Neural progenitor cell (in vitro differentiated cells): Measurements from ENCODE around the gene SURF6. TPM values are rescaled to one million over a fixed set of nuclear protein-coding genes. Genes with fewer than 3 reads are reported as not detected.
"Not testable (repeated sequence)": the region's sequence is repeated elsewhere in the genome, so short reads cannot be mapped to it uniquely, and the experiment has no call there.

Source experiments
- DNase-seq: peaks from one replicate; pipeline ENCODE4 v3.0.0-alpha.2; 2016; ENCODE audit warnings: low spot score
- H2AFZ ChIP-seq: fragments of 200-600 bp; sonication (generic); replicated peaks from 2 replicates; pipeline ENCODE4 v1.6.1; 2016; ENCODE audit warnings: antibody characterized with exemption
- H3F3A ChIP-seq: fragments of 200-600 bp; sonication (generic); 2 replicates; pipeline ENCODE4 v1.6.1; 2016; ENCODE audit warnings: antibody characterized with exemption, low read depth
- H3K27ac ChIP-seq: fragments of 200-600 bp; sonication (generic); 2 replicates; pipeline ENCODE4 v1.5.1; 2016; ENCODE audit warnings: mild to moderate bottlenecking
- H3K27me3 ChIP-seq: fragments of 200-600 bp; sonication (generic); 2 replicates; pipeline ENCODE4 v1.6.1; 2016; ENCODE audit warnings: mild to moderate bottlenecking, moderate library complexity
- H3K36me3 ChIP-seq: fragments of 200-600 bp; sonication (generic); 2 replicates; pipeline ENCODE4 v1.5.1; 2016
- H3K4me1 ChIP-seq: fragments of 200-600 bp; sonication (generic); 2 replicates; pipeline ENCODE4 v1.6.1; 2016; ENCODE audit warnings: mixed run types
- H3K4me2 ChIP-seq: fragments of 200-600 bp; sonication (generic); 2 replicates; pipeline ENCODE4 v1.6.1; 2016
- H3K4me3 ChIP-seq: fragments of 200-600 bp; sonication (generic); 2 replicates; pipeline ENCODE4 v1.5.1; 2016
- H3K79me2 ChIP-seq: fragments of 200-600 bp; sonication (generic); 2 replicates; pipeline ENCODE4 v1.6.1; 2016; ENCODE audit warnings: low read depth
- H3K9ac ChIP-seq: fragments of 200-600 bp; sonication (generic); 2 replicates; pipeline ENCODE4 v1.6.1; 2016
- H3K9me3 ChIP-seq: fragments of 200-600 bp; sonication (generic); 2 replicates; pipeline ENCODE4 v1.5.1; 2016; ENCODE audit warnings: low read depth
- H4K20me1 ChIP-seq: fragments of 200-600 bp; sonication (generic); 2 replicates; pipeline ENCODE4 v1.6.1; 2016; ENCODE audit warnings: low read depth
- H3K27ac Mint-ChIP-seq: 3 replicates; pipeline ENCODE4 v1.8.0; 2021; ENCODE audit warnings: mixed read lengths
- H3K27me3 Mint-ChIP-seq: 2 replicates; pipeline ENCODE4 v1.8.0; 2022; ENCODE audit warnings: low read depth, mild to moderate bottlenecking, inconsistent platforms, moderate library complexity, mixed read lengths; ENCODE audit not compliant: insufficient read depth
- H3K36me3 Mint-ChIP-seq: 3 replicates; pipeline ENCODE4 v1.8.0; 2021; ENCODE audit warnings: mixed read lengths
- H3K4me1 Mint-ChIP-seq: 3 replicates; pipeline ENCODE4 v1.8.0; 2021; ENCODE audit warnings: mixed read lengths
- H3K4me3 Mint-ChIP-seq: 3 replicates; pipeline ENCODE4 v1.8.0; 2021; ENCODE audit warnings: mild to moderate bottlenecking, moderate library complexity, mixed read lengths
- H3K9me3 Mint-ChIP-seq: 3 replicates; pipeline ENCODE4 v1.8.0; 2020; ENCODE audit warnings: mixed read lengths
- EZH2 ChIP-seq: fragments of 200-600 bp; sonication (generic); IDR thresholded peaks from 2 replicates; pipeline ENCODE4 v1.6.1; 2017; ENCODE audit warnings: antibody characterized with exemption, mild to moderate bottlenecking, moderate library complexity
- EZH2phosphoT487 ChIP-seq: fragments of 200-600 bp; sonication (generic); IDR thresholded peaks from 2 replicates; pipeline ENCODE4 v1.6.1; 2017; ENCODE audit warnings: antibody characterized with exemption
- total RNA-seq: library from RNA; depleted of rRNA; stranded (reverse); fragments of >200 nt; gene quantifications from 2 replicates; pipeline ENCODE4 v1.2.3, GENCODE V29; 2015; ENCODE audit warnings: low replicate concordance
- TF ChIP-seq, protein P1 (sequence below): fragments of 200-600 bp; sonication (generic); IDR thresholded peaks from 2 replicates; pipeline ENCODE4 v1.5.1; 2017; ENCODE audit warnings: antibody characterized with exemption, mild to moderate bottlenecking

The SURF6 gene
- total RNA-seq, 1 donor from 2014 or later, result 13.2 TPM

DNA sequence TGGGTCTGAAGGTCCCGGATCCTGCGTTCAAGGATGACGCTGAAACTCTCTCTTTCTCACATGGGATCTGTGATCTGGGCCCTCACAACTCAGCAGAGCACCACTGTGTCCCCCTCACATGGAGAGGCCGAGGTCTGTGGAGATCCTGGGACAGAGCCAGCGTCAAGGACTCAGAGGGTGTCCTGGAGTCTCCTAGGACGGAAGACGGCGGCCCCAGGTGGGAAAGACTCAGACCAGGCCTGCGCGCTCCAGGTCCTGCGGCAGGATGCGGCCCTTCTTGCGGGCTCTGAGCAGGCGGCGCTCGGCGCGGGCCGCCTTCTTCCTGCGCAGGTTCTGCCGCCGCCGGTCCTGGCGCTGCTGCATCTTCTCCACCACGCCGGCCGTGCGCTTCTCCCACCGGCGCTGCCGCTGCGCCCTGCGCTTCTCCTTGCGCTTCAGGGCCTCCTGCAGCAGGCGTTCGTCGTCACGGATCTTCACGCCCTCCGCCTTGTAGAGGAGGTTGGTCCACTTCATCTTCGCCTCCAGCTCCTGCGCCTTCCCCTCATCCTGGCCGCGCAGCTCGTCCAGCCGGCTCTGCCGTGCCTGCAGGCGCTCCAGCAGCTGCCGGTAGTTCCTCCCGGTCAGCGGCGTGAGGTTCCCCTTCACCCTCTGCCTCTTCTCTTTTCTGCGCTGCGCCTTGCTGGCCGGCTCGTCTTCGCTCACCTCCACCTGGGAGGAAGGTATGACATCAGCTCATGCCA is 4.2 kb downstream of the SURF6 start:
- H3K79me2 ChIP-seq, result peaks cover 21% of the 10 kb centered on the region
- DNase-seq, result no peak
- TF ChIP-seq EZH2phosphoT487 (no peak), EZH2 (no peak)
- TF ChIP-seq, protein P1, sequence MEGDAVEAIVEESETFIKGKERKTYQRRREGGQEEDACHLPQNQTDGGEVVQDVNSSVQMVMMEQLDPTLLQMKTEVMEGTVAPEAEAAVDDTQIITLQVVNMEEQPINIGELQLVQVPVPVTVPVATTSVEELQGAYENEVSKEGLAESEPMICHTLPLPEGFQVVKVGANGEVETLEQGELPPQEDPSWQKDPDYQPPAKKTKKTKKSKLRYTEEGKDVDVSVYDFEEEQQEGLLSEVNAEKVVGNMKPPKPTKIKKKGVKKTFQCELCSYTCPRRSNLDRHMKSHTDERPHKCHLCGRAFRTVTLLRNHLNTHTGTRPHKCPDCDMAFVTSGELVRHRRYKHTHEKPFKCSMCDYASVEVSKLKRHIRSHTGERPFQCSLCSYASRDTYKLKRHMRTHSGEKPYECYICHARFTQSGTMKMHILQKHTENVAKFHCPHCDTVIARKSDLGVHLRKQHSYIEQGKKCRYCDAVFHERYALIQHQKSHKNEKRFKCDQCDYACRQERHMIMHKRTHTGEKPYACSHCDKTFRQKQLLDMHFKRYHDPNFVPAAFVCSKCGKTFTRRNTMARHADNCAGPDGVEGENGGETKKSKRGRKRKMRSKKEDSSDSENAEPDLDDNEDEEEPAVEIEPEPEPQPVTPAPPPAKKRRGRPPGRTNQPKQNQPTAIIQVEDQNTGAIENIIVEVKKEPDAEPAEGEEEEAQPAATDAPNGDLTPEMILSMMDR, result no peak
- H3K27ac Mint-ChIP-seq, result no peak overlapping the region
- H2AFZ ChIP-seq, result no peak overlapping the region
- peaks cover 12% of the 10 kb centered on the region for H3K4me1 Mint-ChIP-seq
- no peaks in the 10 kb centered on the region for H3K36me3 ChIP-seq
- peaks cover 15% of the 10 kb centered on the region for H3K27me3 Mint-ChIP-seq
- H4K20me1 ChIP-seq, result peaks cover 26% of the 10 kb centered on the region
- no peak overlapping the region for H3K4me3 ChIP-seq
- peaks cover 4% of the 10 kb centered on the region for H3K9me3 Mint-ChIP-seq
- H3F3A ChIP-seq, result peaks cover 17% of the 10 kb centered on the region
- H3K27me3 ChIP-seq, result no peaks in the 10 kb centered on the region
- no peak overlapping the region for H3K27ac ChIP-seq
- no peaks in the 10 kb centered on the region for H3K9me3 ChIP-seq
- no peak overlapping the region for H3K9ac ChIP-seq
- peaks cover 10% of the 10 kb centered on the region for H3K4me1 ChIP-seq
- peaks cover 33% of the 10 kb centered on the region for H3K36me3 Mint-ChIP-seq
- peak overlapping the region; percentile 18 for H3K4me3 Mint-ChIP-seq
- H3K4me2 ChIP-seq, result no peak overlapping the region

DNA sequence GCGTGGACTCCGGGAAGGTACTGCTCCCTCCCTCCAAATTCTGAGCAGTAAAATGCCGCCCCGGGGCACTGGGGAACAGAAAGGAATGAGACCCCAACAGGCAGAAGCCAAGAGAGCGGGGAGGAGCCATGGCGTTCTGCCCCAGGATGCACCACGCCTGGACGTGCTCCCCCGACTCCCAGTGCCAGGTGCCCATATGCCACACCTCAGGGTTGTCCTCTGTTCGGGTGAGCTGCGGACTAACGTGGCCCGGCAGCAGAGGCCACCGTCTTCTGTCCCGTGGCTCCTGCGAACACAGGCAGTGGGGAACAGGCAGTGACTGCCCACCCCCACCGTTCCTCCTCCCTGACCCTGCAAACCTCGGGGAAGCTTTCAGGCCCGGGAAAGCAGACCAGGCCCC is 4.8 kb downstream of the SURF6 start:
- H3F3A ChIP-seq, result peaks cover 13% of the 10 kb centered on the region
- no peak overlapping the region for H3K27ac Mint-ChIP-seq
- no peak overlapping the region for H3K27ac ChIP-seq
- H3K4me3 Mint-ChIP-seq, result no peak overlapping the region
- peaks cover 4% of the 10 kb centered on the region for H3K9me3 Mint-ChIP-seq
- no peaks in the 10 kb centered on the region for H3K36me3 ChIP-seq
- peaks cover 26% of the 10 kb centered on the region for H4K20me1 ChIP-seq
- H3K9me3 ChIP-seq, result no peaks in the 10 kb centered on the region
- no peaks in the 10 kb centered on the region for H3K27me3 ChIP-seq
- H3K36me3 Mint-ChIP-seq, result peaks cover 33% of the 10 kb centered on the region
- no peak overlapping the region for H3K9ac ChIP-seq
- H3K4me3 ChIP-seq, result no peak overlapping the region
- H3K27me3 Mint-ChIP-seq, result peaks cover 15% of the 10 kb centered on the region
- H3K4me1 ChIP-seq, result peaks cover 5% of the 10 kb centered on the region
- no peak for DNase-seq
- peaks cover 21% of the 10 kb centered on the region for H3K79me2 ChIP-seq
- no peak overlapping the region for H2AFZ ChIP-seq
- peaks cover 8% of the 10 kb centered on the region for H3K4me1 Mint-ChIP-seq
- H3K4me2 ChIP-seq, result no peak overlapping the region
- no peak for TF ChIP-seq EZH2

DNA sequence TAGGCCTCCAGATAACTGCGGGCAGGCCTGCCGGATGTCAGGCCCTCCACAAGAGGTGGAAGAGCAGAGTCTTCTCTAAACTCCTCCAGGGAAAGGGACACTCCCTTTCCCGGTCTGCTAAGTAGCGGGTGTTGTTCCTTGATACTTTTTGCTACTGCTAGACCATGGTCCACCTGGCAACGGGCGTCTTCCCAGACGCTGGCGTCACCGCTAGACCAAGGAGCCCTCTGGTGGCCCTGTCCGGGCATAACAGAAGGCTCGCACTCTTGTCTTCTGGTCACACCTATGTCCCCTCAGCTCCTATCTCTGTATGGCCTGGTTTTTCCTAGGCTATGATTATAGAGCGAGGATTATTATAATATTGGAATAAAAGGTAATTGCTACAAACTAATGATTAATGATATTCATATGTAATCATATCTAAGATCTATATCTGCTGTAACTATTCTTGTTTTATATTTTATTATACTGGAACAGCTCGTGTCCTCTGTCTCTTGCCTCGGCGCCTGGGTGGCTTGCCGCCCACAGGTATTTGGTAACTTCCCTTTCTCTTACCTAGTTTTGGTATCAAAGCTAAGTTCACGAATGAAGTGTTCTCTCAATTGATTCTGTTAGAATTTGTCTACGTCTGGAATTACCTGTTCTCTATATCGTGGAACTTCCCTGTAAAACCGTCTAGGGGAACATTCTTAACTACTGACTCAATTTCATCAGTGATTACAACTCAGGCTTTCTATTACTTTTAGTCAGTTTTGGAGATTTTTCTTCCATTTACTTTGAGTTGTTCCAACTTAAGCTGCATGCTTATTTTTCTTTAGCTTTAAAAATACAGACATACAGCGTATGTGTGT is 6.5 kb downstream of the SURF6 start:
- H3K4me1 Mint-ChIP-seq, H3K4me3 ChIP-seq, H3K79me2 ChIP-seq, H3K27ac Mint-ChIP-seq, H3K4me1 ChIP-seq, H3K9me3 ChIP-seq, H3K27ac ChIP-seq, H3K4me3 Mint-ChIP-seq, H3K9me3 Mint-ChIP-seq, H3F3A ChIP-seq, H2AFZ ChIP-seq, H3K27me3 ChIP-seq, H3K9ac ChIP-seq, H3K36me3 ChIP-seq, H3K4me2 ChIP-seq: not testable (repeated sequence)
- peak; percentile 35 for DNase-seq
- TF ChIP-seq, protein P1, result peak; percentile 60
- H3K36me3 Mint-ChIP-seq, result peaks cover 32% of the 10 kb centered on the region
- peaks cover 12% of the 10 kb centered on the region for H3K27me3 Mint-ChIP-seq
- peaks cover 17% of the 10 kb centered on the region for H4K20me1 ChIP-seq
